Activated CD4-positive, alpha-beta T cell treated with anti-CD3 and anti-CD28 coated beads for 4 hours (primary cell): ENCODE results near the gene MBOAT2.
A peak's percentile ranks its signal among the peaks of the same experiment; 100 is the strongest.

ENCODE experiments used
- DNase-seq, 2 donors: peaks; one replicate each; pipeline ENCODE4 v3.0.0-alpha.2; 2020

Gene MBOAT2

GRCh38 chr2:8850845-8851487, 152.5 kb downstream of the MBOAT2 start:
- DNase-seq, result no peak

- no peak for DNase-seq
Measured at GRCh38 chr2:8849327-8849726, 154.2 kb downstream of the MBOAT2 start.

GRCh38 chr2:8848328-8849100, 155.0 kb downstream of the MBOAT2 start:
- DNase-seq, result no peak

- DNase-seq, result no peak
Measured at GRCh38 chr2:8847400-8847799, 156.1 kb downstream of the MBOAT2 start.

GRCh38 chr2:8841932-8842331, 161.6 kb downstream of the MBOAT2 start:
- DNase-seq, result no peak

- no peak for DNase-seq
Measured at GRCh38 chr2:8840475-8841091, 162.9 kb downstream of the MBOAT2 start.

- no peak for DNase-seq
Measured at GRCh38 chr2:8839189-8839965, 164.1 kb downstream of the MBOAT2 start.

GRCh38 chr2:8837795-8838140, 165.7 kb downstream of the MBOAT2 start:
- DNase-seq, result peak in 1 of 2 donors; percentile 9

- peak; percentile 83 to 84 for DNase-seq
Measured at GRCh38 chr2:8836971-8837794, 166.3 kb downstream of the MBOAT2 start, which contains the start of gene KIDINS220. KIDINS220 (minus strand) TSS chr2:8837613; CDS start chr2:8827093, 10,520 bp downstream.

GRCh38 chr2:8835279-8835678, 168.2 kb downstream of the MBOAT2 start:
- DNase-seq, result no peak

GRCh38 chr2:8833853-8834252, 169.6 kb downstream of the MBOAT2 start:
- DNase-seq, result no peak

GRCh38 chr2:8831516-8831915, 172.0 kb downstream of the MBOAT2 start:
- DNase-seq, result no peak

- DNase-seq, result no peak
Measured at GRCh38 chr2:8827729-8828128, 175.8 kb downstream of the MBOAT2 start.

- DNase-seq, result no peak
Measured at GRCh38 chr2:8822218-8822617, 181.3 kb downstream of the MBOAT2 start.

GRCh38 chr2:8821276-8822217, 181.9 kb downstream of the MBOAT2 start:
- no peak for DNase-seq

- no peak for DNase-seq
Measured at GRCh38 chr2:8819948-8820347, 183.5 kb downstream of the MBOAT2 start.

GRCh38 chr2:8819194-8819593, 184.3 kb downstream of the MBOAT2 start:
- DNase-seq, result no peak

GRCh38 chr2:8817221-8817620, 186.3 kb downstream of the MBOAT2 start:
- DNase-seq, result no peak

GRCh38 chr2:8806885-8807704, 196.4 kb downstream of the MBOAT2 start:
- DNase-seq, result no peak
